Panc1 (cell line): ENCODE measurements around the gene UBR3. TPM values are rescaled to one million over a fixed set of nuclear protein-coding genes. Genes with fewer than 3 reads are reported as not detected.
"Not testable (repeated sequence)": the region's sequence is repeated elsewhere in the genome, so short reads cannot be mapped to it uniquely, and the experiment has no call there.

Experiments used
- ATAC-seq: fragments of 200-7000 bp; cut with Tn5 transposase; 2 replicates; pipeline ENCODE4 v1.9.1; 2020; ENCODE audit warnings: mild to moderate bottlenecking, moderate library complexity
- BruUV-seq: library from RNA; stranded (reverse); fragments of 400-500 nt; replicated peaks from 2 replicates; lab custom pipeline; 2021; lab: Mats Ljungman, UMichigan
- CTCF ChIA-PET: fragments of 300-600 bp; sonication (Branson Sonifier 250); formaldehyde crosslinking; loops from one replicate; lab custom pipeline; 2022; ENCODE audit warnings: antibody characterized with exemption; lab: Charles Lee
- POLR2A ChIA-PET: fragments of 300-600 bp; sonication (Branson Sonifier 250); formaldehyde crosslinking; loops from one replicate; lab custom pipeline; 2022; ENCODE audit warnings: antibody characterized with exemption; lab: Charles Lee
- DNase-seq: peaks from one replicate; pipeline ENCODE4 v3.0.0-alpha.2; 2010; ENCODE audit warnings: low read depth, low spot score
- H3K27ac ChIP-seq: 2 replicates; pipeline ENCODE4 v1.5.1; 2011; ENCODE audit warnings: mild to moderate bottlenecking, low read length, inconsistent platforms
- H3K27me3 ChIP-seq: fragments of 200-500 bp; sonication (Bioruptor generic); 2 replicates; pipeline ENCODE4 v1.6.0; 2014; ENCODE audit warnings: low read length, inconsistent platforms; ENCODE audit not compliant: control insufficient read depth, insufficient read depth
- H3K36me3 ChIP-seq: fragments of 200-500 bp; sonication (Bioruptor generic); 2 replicates; pipeline ENCODE4 v1.5.1; 2014; ENCODE audit warnings: inconsistent platforms, mild to moderate bottlenecking, low read length, moderate library complexity; ENCODE audit not compliant: control insufficient read depth, insufficient read depth
- H3K4me1 ChIP-seq: 2 replicates; pipeline ENCODE4 v1.5.1; 2011; ENCODE audit warnings: inconsistent platforms, mild to moderate bottlenecking, low read length, moderate library complexity; ENCODE audit not compliant: control insufficient read depth, insufficient read depth
- H3K4me3 ChIP-seq, 2 experiments: 2 replicates each; pipeline ENCODE4 v1.5.1; 2011 to 2012; ENCODE audit warnings: low read depth in 2 of 2, low read length in 2 of 2, mild to moderate bottlenecking in 2 of 2, inconsistent platforms in 1 of 2, moderate library complexity in 1 of 2
- H3K9me3 ChIP-seq: fragments of 200-500 bp; sonication (Bioruptor generic); 2 replicates; pipeline ENCODE4 v1.5.1; 2014; ENCODE audit warnings: low read depth, mild to moderate bottlenecking, inconsistent platforms, low read length, moderate library complexity; ENCODE audit not compliant: control insufficient read depth, insufficient read depth
- POLR2AphosphoS5 ChIP-seq: IDR thresholded peaks from 2 replicates; pipeline ENCODE4 v1.6.1; 2012; ENCODE audit warnings: mild to moderate bottlenecking, low read depth, low read length, moderate library complexity
- SIN3A ChIP-seq: IDR thresholded peaks from 2 replicates; pipeline ENCODE4 v1.6.1; 2012; ENCODE audit warnings: low read depth, mild to moderate bottlenecking, low read length, moderate library complexity, borderline replicate concordance; ENCODE audit not compliant: insufficient read depth
- TCF7L2 ChIP-seq: IDR thresholded peaks from 2 replicates; pipeline ENCODE4 v1.6.1; 2011; ENCODE audit warnings: mild to moderate bottlenecking, low read depth, low read length, inconsistent platforms
- in situ Hi-C: cut with HindIII; loops from 2 replicates; pipeline ENCODE4 v1.10.0; 2016; ENCODE audit warnings: low sequenced_read_pairs, low pct_unique_long_range_greater_than_20kb
- intact Hi-C: fragments of 100-400 bp; cut with micrococcal nuclease; formaldehyde crosslinking; loops from one replicate; pipeline ENCODE4 v1.10.0; 2022; ENCODE audit not compliant: unreplicated experiment
- total RNA-seq: library from RNA; stranded (reverse); gene quantifications from one replicate; pipeline ENCODE4 v1.2.1, GENCODE V29; 2021; ENCODE audit not compliant: unreplicated experiment
- TF ChIP-seq, protein P1 (sequence below): fragments of 450-650 bp; IDR thresholded peaks from 2 replicates; pipeline ENCODE4 v1.5.1; 2017; ENCODE audit warnings: mild to moderate bottlenecking
- TF ChIP-seq, protein P2 (sequence below), 2 experiments: IDR thresholded peaks; 2 replicates each; pipeline ENCODE4 v1.6.1; 2011 to 2012; ENCODE audit warnings: low read depth in 2 of 2, control low read depth in 1 of 2, low read length in 1 of 2, mild to moderate bottlenecking in 1 of 2, moderate library complexity in 1 of 2; ENCODE audit not compliant: insufficient read depth in 1 of 2

UBR3 gene
- total RNA-seq, 1 experiment from 2014 or later, result 27.9 TPM

DNA sequence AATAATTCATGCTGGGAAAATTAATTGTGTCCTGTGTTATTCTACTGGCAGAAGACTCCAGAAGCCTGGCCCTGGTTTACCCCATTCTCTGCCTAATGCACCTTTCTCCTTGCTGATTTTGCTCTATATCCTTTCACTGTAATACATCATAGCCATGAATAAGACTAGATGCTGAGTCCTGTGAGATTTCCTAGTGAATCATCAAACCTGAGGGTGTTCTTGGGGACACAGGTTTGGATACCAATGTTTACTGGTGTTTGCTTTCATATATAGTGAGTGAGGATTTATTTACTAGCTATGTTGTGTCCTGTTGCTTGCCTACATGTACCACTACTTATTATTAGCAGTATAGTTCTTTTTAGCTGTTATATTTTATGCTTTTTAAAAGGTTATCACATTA, 9.0 kb upstream of the UBR3 start:
- Histone ChIP-seq H3K9me3 (no peaks in the 10 kb centered on the region), H3K27ac (no peak overlapping the region), H3K36me3 (no peaks in the 10 kb centered on the region; the same call in 1 of the 2 replicates), H3K4me3 (no peak overlapping the region), H3K27me3 (no peaks in the 10 kb centered on the region), H3K4me1 (peaks cover 5% of the 10 kb centered on the region; the same call in 1 of the 2 replicates)
- in situ Hi-C loops (no loop called here), intact Hi-C loops (no loop called here)
- no peak for DNase-seq
- TF ChIP-seq TCF7L2 (no peak), POLR2AphosphoS5 (no peak), SIN3A (no peak)
- TF ChIP-seq, protein P1, sequence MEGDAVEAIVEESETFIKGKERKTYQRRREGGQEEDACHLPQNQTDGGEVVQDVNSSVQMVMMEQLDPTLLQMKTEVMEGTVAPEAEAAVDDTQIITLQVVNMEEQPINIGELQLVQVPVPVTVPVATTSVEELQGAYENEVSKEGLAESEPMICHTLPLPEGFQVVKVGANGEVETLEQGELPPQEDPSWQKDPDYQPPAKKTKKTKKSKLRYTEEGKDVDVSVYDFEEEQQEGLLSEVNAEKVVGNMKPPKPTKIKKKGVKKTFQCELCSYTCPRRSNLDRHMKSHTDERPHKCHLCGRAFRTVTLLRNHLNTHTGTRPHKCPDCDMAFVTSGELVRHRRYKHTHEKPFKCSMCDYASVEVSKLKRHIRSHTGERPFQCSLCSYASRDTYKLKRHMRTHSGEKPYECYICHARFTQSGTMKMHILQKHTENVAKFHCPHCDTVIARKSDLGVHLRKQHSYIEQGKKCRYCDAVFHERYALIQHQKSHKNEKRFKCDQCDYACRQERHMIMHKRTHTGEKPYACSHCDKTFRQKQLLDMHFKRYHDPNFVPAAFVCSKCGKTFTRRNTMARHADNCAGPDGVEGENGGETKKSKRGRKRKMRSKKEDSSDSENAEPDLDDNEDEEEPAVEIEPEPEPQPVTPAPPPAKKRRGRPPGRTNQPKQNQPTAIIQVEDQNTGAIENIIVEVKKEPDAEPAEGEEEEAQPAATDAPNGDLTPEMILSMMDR, result no peak
- TF ChIP-seq, protein P2, sequence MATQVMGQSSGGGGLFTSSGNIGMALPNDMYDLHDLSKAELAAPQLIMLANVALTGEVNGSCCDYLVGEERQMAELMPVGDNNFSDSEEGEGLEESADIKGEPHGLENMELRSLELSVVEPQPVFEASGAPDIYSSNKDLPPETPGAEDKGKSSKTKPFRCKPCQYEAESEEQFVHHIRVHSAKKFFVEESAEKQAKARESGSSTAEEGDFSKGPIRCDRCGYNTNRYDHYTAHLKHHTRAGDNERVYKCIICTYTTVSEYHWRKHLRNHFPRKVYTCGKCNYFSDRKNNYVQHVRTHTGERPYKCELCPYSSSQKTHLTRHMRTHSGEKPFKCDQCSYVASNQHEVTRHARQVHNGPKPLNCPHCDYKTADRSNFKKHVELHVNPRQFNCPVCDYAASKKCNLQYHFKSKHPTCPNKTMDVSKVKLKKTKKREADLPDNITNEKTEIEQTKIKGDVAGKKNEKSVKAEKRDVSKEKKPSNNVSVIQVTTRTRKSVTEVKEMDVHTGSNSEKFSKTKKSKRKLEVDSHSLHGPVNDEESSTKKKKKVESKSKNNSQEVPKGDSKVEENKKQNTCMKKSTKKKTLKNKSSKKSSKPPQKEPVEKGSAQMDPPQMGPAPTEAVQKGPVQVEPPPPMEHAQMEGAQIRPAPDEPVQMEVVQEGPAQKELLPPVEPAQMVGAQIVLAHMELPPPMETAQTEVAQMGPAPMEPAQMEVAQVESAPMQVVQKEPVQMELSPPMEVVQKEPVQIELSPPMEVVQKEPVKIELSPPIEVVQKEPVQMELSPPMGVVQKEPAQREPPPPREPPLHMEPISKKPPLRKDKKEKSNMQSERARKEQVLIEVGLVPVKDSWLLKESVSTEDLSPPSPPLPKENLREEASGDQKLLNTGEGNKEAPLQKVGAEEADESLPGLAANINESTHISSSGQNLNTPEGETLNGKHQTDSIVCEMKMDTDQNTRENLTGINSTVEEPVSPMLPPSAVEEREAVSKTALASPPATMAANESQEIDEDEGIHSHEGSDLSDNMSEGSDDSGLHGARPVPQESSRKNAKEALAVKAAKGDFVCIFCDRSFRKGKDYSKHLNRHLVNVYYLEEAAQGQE (IDR thresholded peaks at IDR 0.05; ENCODE audit: insufficient read depth in 1 of 2, low read depth in 2 of 2, low read length in 1 of 2), result no peak
- CTCF ChIA-PET, result no interaction called here
- no TSS peak for BruUV-seq
- POLR2A ChIA-PET, result no interaction called here
- ATAC-seq, result no peak

DNA sequence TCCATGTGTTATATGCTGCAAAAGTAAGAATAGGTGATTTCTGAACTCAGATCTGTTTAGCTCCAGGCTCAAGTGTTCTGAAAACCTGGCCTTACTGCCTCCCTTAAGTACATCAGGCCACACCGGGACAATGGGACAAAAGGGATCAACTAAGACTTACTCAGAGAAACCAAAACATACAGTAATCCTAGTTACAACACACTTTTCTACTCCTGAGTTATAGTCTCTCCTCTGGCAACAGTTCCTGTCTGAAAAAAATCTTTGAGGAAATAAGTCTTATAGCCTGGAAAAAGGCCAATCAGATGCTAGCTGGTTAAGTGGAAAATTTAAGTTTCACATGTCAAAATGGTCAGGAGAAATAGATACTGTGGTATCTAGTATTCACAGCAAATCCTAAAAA, 8.1 kb upstream of the UBR3 start:
- BruUV-seq, result no TSS peak
- DNase-seq (no peak), ATAC-seq (no peak)
- H3K27ac ChIP-seq, result no peak overlapping the region
- POLR2A ChIA-PET, result no interaction called here
- CTCF ChIA-PET, result no interaction called here
- H3K9me3 ChIP-seq, result no peaks in the 10 kb centered on the region
- no peaks in the 10 kb centered on the region for H3K27me3 ChIP-seq
- no peak overlapping the region for H3K4me3 ChIP-seq
- in situ Hi-C loops, result no loop called here
- peaks cover 10% of the 10 kb centered on the region; the same call in 1 of the 2 replicates for H3K4me1 ChIP-seq
- TF ChIP-seq, protein P1, result no peak
- no peak for TF ChIP-seq SIN3A
- TF ChIP-seq, protein P2 (IDR thresholded peaks at IDR 0.05; ENCODE audit: insufficient read depth in 1 of 2, low read depth in 2 of 2, low read length in 1 of 2), result no peak
- no peak for TF ChIP-seq TCF7L2
- TF ChIP-seq POLR2AphosphoS5, result no peak
- no peaks in the 10 kb centered on the region; the same call in 1 of the 2 replicates for H3K36me3 ChIP-seq
- intact Hi-C loops, result no loop called here

DNA sequence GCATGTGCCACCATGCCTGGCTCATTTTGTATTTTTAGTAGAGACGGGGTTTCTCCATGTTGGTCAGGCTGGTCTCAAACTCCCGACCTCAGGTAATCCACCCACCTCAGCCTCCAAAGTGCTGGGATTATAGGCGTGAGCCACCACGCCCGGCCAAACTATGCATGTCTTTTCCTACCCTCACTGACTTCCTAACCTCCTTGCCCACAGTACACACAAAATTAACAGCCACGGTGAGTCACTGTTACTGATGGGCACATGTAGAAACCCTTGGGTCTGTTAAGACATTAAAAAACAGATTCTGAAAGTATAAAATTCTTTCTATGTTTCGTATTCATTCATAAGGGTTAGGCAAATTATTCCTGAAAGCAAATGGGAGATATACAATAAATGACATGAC, 7.2 kb upstream of the UBR3 start:
- H3K4me1 ChIP-seq, DNase-seq, ATAC-seq, H3K27me3 ChIP-seq, BruUV-seq, H3K4me3 ChIP-seq, in situ Hi-C loops, H3K36me3 ChIP-seq, H3K27ac ChIP-seq, H3K9me3 ChIP-seq, POLR2A ChIA-PET, CTCF ChIA-PET, intact Hi-C loops: not testable (repeated sequence)
